ENCODE measurements around the gene MID1.

MID1 gene

DNA sequence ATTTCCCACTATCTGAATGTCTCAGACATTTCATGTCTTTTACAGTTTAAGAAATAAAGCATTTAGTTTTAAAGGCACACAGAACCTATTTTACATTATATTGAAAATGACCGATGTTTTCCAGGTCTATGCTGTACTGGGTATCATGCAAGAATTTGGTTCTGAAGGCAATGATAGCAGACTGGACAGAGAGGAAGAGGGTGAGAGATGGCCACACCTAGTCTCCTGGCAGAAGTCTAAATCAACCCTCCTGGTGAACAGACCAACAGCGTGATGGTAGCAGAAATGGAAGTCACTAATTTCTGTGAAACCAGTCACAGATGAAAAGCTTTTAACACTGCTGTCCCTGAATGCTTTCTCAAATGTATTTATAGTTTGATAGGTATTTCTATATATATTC lies 41.9 kb downstream of the MID1 start:
- Histone ChIP-seq H3K79me2 (ENCODE audit: insufficient read depth, low read length) (no peaks in the 10 kb centered on the region), H3K36me3 (ENCODE audit: insufficient read depth, low read length) (no peaks in the 10 kb centered on the region), H4K20me1 (ENCODE audit: insufficient read depth, low read length, poor library complexity, severe bottlenecking) (no peaks in the 10 kb centered on the region), H3K4me3 (ENCODE audit: low read length, poor library complexity, severe bottlenecking) (no peak overlapping the region), H3K9ac (ENCODE audit: low read depth, low read length, poor library complexity, severe bottlenecking) (no peak overlapping the region), H3K9me3 (ENCODE audit: insufficient read depth, low read depth, low read length) (no peaks in the 10 kb centered on the region), H3K4me1 (ENCODE audit: insufficient read depth, low read length, poor library complexity, severe bottlenecking) (no peaks in the 10 kb centered on the region), H3K27me3 (ENCODE audit: insufficient read depth, low read length, poor library complexity, severe bottlenecking) (no peaks in the 10 kb centered on the region), H3K9me2 (replicated peaks; ENCODE audit: low read depth, low read length) (no peaks in the 10 kb centered on the region), H3F3A (ENCODE audit: low read depth) (no peaks in the 10 kb centered on the region), H3K4me2 (ENCODE audit: low read depth, low read length, poor library complexity, severe bottlenecking) (no peak overlapping the region), H2AFZ (ENCODE audit: low read length) (no peak overlapping the region)
- TF ChIP-seq EZH2phosphoT487 (IDR thresholded peaks at IDR 0.05; ENCODE audit: borderline replicate concordance), result no peak
- TF ChIP-seq, protein P1, sequence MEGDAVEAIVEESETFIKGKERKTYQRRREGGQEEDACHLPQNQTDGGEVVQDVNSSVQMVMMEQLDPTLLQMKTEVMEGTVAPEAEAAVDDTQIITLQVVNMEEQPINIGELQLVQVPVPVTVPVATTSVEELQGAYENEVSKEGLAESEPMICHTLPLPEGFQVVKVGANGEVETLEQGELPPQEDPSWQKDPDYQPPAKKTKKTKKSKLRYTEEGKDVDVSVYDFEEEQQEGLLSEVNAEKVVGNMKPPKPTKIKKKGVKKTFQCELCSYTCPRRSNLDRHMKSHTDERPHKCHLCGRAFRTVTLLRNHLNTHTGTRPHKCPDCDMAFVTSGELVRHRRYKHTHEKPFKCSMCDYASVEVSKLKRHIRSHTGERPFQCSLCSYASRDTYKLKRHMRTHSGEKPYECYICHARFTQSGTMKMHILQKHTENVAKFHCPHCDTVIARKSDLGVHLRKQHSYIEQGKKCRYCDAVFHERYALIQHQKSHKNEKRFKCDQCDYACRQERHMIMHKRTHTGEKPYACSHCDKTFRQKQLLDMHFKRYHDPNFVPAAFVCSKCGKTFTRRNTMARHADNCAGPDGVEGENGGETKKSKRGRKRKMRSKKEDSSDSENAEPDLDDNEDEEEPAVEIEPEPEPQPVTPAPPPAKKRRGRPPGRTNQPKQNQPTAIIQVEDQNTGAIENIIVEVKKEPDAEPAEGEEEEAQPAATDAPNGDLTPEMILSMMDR (conservative IDR thresholded peaks at IDR 0.05; ENCODE audit: low read length), result no peak

DNA sequence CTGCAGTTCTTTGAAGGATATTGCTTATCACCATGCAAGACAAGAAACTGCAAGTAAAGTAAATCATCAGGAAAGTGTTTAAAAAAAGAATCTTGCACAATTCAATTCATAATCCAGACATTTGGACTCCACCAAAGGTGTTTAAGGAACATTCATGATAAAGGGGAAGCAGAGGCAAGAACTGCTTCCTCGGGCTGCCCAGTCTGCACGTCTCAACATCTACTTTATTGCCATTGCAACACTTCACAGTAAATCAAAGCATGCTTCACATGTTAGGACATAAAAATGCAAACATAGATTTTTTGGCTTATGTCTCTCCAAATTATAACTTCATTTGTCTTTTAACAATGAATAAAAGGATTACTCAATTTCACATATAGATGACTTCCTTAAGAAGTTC lies 42.5 kb downstream of the MID1 start:
- Histone ChIP-seq H3K36me3 (ENCODE audit: insufficient read depth, low read length) (no peaks in the 10 kb centered on the region), H3K9me3 (ENCODE audit: insufficient read depth, low read depth, low read length) (no peaks in the 10 kb centered on the region), H3K4me1 (ENCODE audit: insufficient read depth, low read length, poor library complexity, severe bottlenecking) (no peaks in the 10 kb centered on the region), H3K27me3 (ENCODE audit: insufficient read depth, low read length, poor library complexity, severe bottlenecking) (no peaks in the 10 kb centered on the region), H4K20me1 (ENCODE audit: insufficient read depth, low read length, poor library complexity, severe bottlenecking) (no peaks in the 10 kb centered on the region), H3F3A (ENCODE audit: low read depth) (no peaks in the 10 kb centered on the region), H3K4me2 (ENCODE audit: low read depth, low read length, poor library complexity, severe bottlenecking) (no peak overlapping the region), H2AFZ (ENCODE audit: low read length) (no peak overlapping the region), H3K9me2 (replicated peaks; ENCODE audit: low read depth, low read length) (no peaks in the 10 kb centered on the region), H3K4me3 (ENCODE audit: low read length, poor library complexity, severe bottlenecking) (no peak overlapping the region), H3K9ac (ENCODE audit: low read depth, low read length, poor library complexity, severe bottlenecking) (no peak overlapping the region), H3K79me2 (ENCODE audit: insufficient read depth, low read length) (no peaks in the 10 kb centered on the region)
- TF ChIP-seq EZH2phosphoT487 (IDR thresholded peaks at IDR 0.05; ENCODE audit: borderline replicate concordance), result no peak
- TF ChIP-seq, protein P1 (conservative IDR thresholded peaks at IDR 0.05; ENCODE audit: low read length), result no peak

DNA sequence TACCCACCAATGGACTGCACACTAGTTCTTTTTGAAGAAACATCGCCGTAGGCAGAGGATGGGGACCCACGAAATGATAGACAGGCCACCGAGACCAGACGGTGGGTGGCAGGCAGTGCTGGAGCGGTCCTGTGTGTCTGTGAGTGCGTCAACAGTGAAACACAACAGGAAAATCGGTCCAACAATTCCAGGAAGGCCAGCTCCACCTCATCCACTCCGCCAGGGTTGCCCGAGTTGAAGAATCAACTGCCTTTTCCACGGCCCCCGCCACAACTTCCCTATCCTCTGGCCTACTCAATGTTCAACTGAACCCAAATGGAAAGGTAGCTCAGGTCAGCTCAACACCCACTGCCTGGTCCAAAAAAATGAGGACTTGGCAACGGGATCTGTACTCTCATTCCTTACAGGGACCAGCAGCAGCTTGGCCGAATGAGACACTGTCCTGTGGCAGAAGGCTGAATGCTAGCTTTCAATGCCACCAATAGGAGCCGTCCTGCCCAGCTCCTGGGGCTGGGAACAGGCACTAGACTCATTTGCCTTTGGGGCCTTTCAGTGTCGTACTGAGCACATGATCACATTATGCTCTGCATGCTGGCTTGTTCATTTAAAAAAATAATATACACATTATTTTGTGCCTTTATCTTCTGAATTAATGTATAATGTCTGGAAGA lies 43.5 kb downstream of the MID1 start:
- Histone ChIP-seq H3K4me1 (ENCODE audit: insufficient read depth, low read length, poor library complexity, severe bottlenecking) (no peaks in the 10 kb centered on the region), H3K9me3 (ENCODE audit: insufficient read depth, low read depth, low read length) (no peaks in the 10 kb centered on the region), H3K79me2 (ENCODE audit: insufficient read depth, low read length) (no peaks in the 10 kb centered on the region), H3K4me2 (ENCODE audit: low read depth, low read length, poor library complexity, severe bottlenecking) (no peak overlapping the region), H3K9ac (ENCODE audit: low read depth, low read length, poor library complexity, severe bottlenecking) (no peak overlapping the region), H3K27me3 (ENCODE audit: insufficient read depth, low read length, poor library complexity, severe bottlenecking) (no peaks in the 10 kb centered on the region), H3K36me3 (ENCODE audit: insufficient read depth, low read length) (no peaks in the 10 kb centered on the region), H3K4me3 (ENCODE audit: low read length, poor library complexity, severe bottlenecking) (no peak overlapping the region), H4K20me1 (ENCODE audit: insufficient read depth, low read length, poor library complexity, severe bottlenecking) (no peaks in the 10 kb centered on the region), H3F3A (ENCODE audit: low read depth) (no peaks in the 10 kb centered on the region), H2AFZ (ENCODE audit: low read length) (no peak overlapping the region), H3K9me2 (replicated peaks; ENCODE audit: low read depth, low read length) (no peaks in the 10 kb centered on the region)
- TF ChIP-seq EZH2phosphoT487 (IDR thresholded peaks at IDR 0.05; ENCODE audit: borderline replicate concordance), result no peak
- TF ChIP-seq, protein P1 (conservative IDR thresholded peaks at IDR 0.05; ENCODE audit: low read length), result no peak
